NOMO-1 treated with DMSO at 0.1 percent for 48 hours (cell line): ENCODE results near the gene SVOP.
"Not testable (repeated sequence)": the region's sequence is repeated elsewhere in the genome, so short reads cannot be mapped to it uniquely, and the experiment has no call there.

Experiments used
- DNase-seq: peaks from one replicate; lab custom pipeline; 2025; ENCODE audit not compliant: unreplicated experiment; lab: John Stamatoyannopoulos, UW

Gene SVOP

GRCh38 chr12:109033239-109034196, 12.7 kb upstream of the SVOP start:
- DNase-seq, result no peak

- no peak for DNase-seq
These were observed 8.5 kb upstream of the SVOP start for GRCh38 chr12:109029411-109029810.

- not testable (repeated sequence) for DNase-seq
These were observed 7.8 kb upstream of the SVOP start for GRCh38 chr12:109028624-109029023.

GRCh38 chr12:109027767-109028166, 6.9 kb upstream of the SVOP start:
- peak; percentile 47 for DNase-seq

GRCh38 chr12:109020146-109020795, 597 bp downstream of the SVOP start:
- DNase-seq, result no peak

GRCh38 chr12:109018296-109018695, 2.6 kb downstream of the SVOP start:
- no peak for DNase-seq

GRCh38 chr12:109016978-109017377, 3.9 kb downstream of the SVOP start:
- DNase-seq, result no peak

GRCh38 chr12:109016016-109016415, 4.9 kb downstream of the SVOP start:
- no peak for DNase-seq

GRCh38 chr12:109014984-109015765, 5.7 kb downstream of the SVOP start:
- no peak for DNase-seq

- DNase-seq, result no peak
These were observed 10.6 kb downstream of the SVOP start for GRCh38 chr12:109010259-109010658.

- no peak for DNase-seq
These were observed 11.1 kb downstream of the SVOP start for GRCh38 chr12:109009766-109010165.

GRCh38 chr12:109004017-109004416, 16.9 kb downstream of the SVOP start:
- no peak for DNase-seq

- DNase-seq, result no peak
These were observed 24.5 kb downstream of the SVOP start for GRCh38 chr12:108996320-108996719.

- DNase-seq, result no peak
These were observed 25.4 kb downstream of the SVOP start for GRCh38 chr12:108995370-108995992.

GRCh38 chr12:108990103-108990502, 30.8 kb downstream of the SVOP start:
- not testable (repeated sequence) for DNase-seq

- DNase-seq, result no peak
These were observed 31.5 kb downstream of the SVOP start for GRCh38 chr12:108989376-108989775.

GRCh38 chr12:108985750-108986149, 35.1 kb downstream of the SVOP start:
- no peak for DNase-seq

- DNase-seq, result no peak
These were observed 37.6 kb downstream of the SVOP start for GRCh38 chr12:108983227-108983626.

- DNase-seq, result no peak
These were observed 38.1 kb downstream of the SVOP start for GRCh38 chr12:108982621-108983219.

- DNase-seq, result no peak
These were observed 39.0 kb downstream of the SVOP start for GRCh38 chr12:108981835-108982234.
